ENCODE results near the gene CRACR2A. TPM values are rescaled to one million over a fixed set of nuclear protein-coding genes. Genes with fewer than 3 reads are reported as not detected.

CRACR2A gene
- total RNA-seq, 1 experiment from 2014 or later = not detected

- no peaks in the 10 kb centered on the region for H3F3A ChIP-seq (ENCODE audit: low read length, unreplicated experiment)
- H3K4me2 ChIP-seq (ENCODE audit: low read length) = no peak overlapping the region
- CTCF ChIA-PET = no interaction called here
- H3K9me2 ChIP-seq (replicated peaks; ENCODE audit: low read length) = no peaks in the 10 kb centered on the region
- no peak for ATAC-seq
- H3K9me3 ChIP-seq (ENCODE audit: low read length) = no peaks in the 10 kb centered on the region
- BruUV-seq (replicated peaks) = no TSS peak
- intact Hi-C loops (cut with micrococcal nuclease) = no loop called here
- no peaks in the 10 kb centered on the region for H4K20me1 ChIP-seq (ENCODE audit: low read length)
- H2AFZ ChIP-seq (ENCODE audit: low read length) = no peak overlapping the region
- POLR2A ChIA-PET (ENCODE audit: unreplicated experiment) = no interaction called here
- DNase-seq = no peak
- no peaks in the 10 kb centered on the region for H3K79me2 ChIP-seq (ENCODE audit: low read length)
- no peak overlapping the region for H3K9ac ChIP-seq (ENCODE audit: low read length)
- no peaks in the 10 kb centered on the region for H3K36me3 ChIP-seq (ENCODE audit: low read depth, low read length)
- peaks cover 5% of the 10 kb centered on the region for H3K4me1 ChIP-seq (ENCODE audit: insufficient read depth, low read length)
- no peaks in the 10 kb centered on the region for H3K27me3 ChIP-seq (ENCODE audit: low read length)
- TF ChIP-seq EZH2phosphoT487 (IDR thresholded peaks at IDR 0.05; ENCODE audit: borderline replicate concordance, low read length) (no peak), CTCF (conservative IDR thresholded peaks at IDR 0.05; ENCODE audit: low read depth, low read length) (no peak), EZH2 (IDR thresholded peaks at IDR 0.05; ENCODE audit: low read length, unreplicated experiment) (no peak)
- no peak overlapping the region for H3K27ac ChIP-seq (ENCODE audit: low read length)
- no peak overlapping the region for H3K4me3 ChIP-seq (ENCODE audit: low read length)
Observed at GRCh38 chr12:3646561-3647241, 106.2 kb downstream of the CRACR2A start.

GRCh38 chr12:3645091-3645490 lies 107.8 kb downstream of the CRACR2A start:
- ATAC-seq (no peak), DNase-seq (no peak)
- H3K9ac ChIP-seq (ENCODE audit: low read length) = no peak overlapping the region
- no peak for TF ChIP-seq EZH2 (IDR thresholded peaks at IDR 0.05; ENCODE audit: low read length, unreplicated experiment)
- no peak for TF ChIP-seq EZH2phosphoT487 (IDR thresholded peaks at IDR 0.05; ENCODE audit: borderline replicate concordance, low read length)
- no peak for TF ChIP-seq CTCF (conservative IDR thresholded peaks at IDR 0.05; ENCODE audit: low read depth, low read length)
- H3K4me2 ChIP-seq (ENCODE audit: low read length) = no peak overlapping the region
- ChIA-PET POLR2A (ENCODE audit: unreplicated experiment) (no interaction called here), CTCF (no interaction called here)
- H3K36me3 ChIP-seq (ENCODE audit: low read depth, low read length) = no peaks in the 10 kb centered on the region
- H4K20me1 ChIP-seq (ENCODE audit: low read length) = no peaks in the 10 kb centered on the region
- no peak overlapping the region for H3K27ac ChIP-seq (ENCODE audit: low read length)
- intact Hi-C loops (cut with micrococcal nuclease) = no loop called here
- H3K27me3 ChIP-seq (ENCODE audit: low read length) = no peaks in the 10 kb centered on the region
- H2AFZ ChIP-seq (ENCODE audit: low read length) = no peak overlapping the region
- H3F3A ChIP-seq (ENCODE audit: low read length, unreplicated experiment) = no peaks in the 10 kb centered on the region
- H3K9me3 ChIP-seq (ENCODE audit: low read length) = no peaks in the 10 kb centered on the region
- H3K9me2 ChIP-seq (replicated peaks; ENCODE audit: low read length) = no peaks in the 10 kb centered on the region
- H3K79me2 ChIP-seq (ENCODE audit: low read length) = no peaks in the 10 kb centered on the region
- no TSS peak for BruUV-seq (replicated peaks)
- no peak overlapping the region for H3K4me3 ChIP-seq (ENCODE audit: low read length)
- H3K4me1 ChIP-seq (ENCODE audit: insufficient read depth, low read length) = peaks cover 11% of the 10 kb centered on the region

GRCh38 chr12:3644104-3644503 lies 108.8 kb downstream of the CRACR2A start:
- ChIA-PET POLR2A (ENCODE audit: unreplicated experiment) (no interaction called here), CTCF (no interaction called here)
- BruUV-seq (replicated peaks) = no TSS peak
- H4K20me1 ChIP-seq (ENCODE audit: low read length) = no peaks in the 10 kb centered on the region
- TF ChIP-seq CTCF (conservative IDR thresholded peaks at IDR 0.05; ENCODE audit: low read depth, low read length) (peak; percentile 33; the same call in 1 of the 2 replicates), EZH2 (IDR thresholded peaks at IDR 0.05; ENCODE audit: low read length, unreplicated experiment) (no peak), EZH2phosphoT487 (IDR thresholded peaks at IDR 0.05; ENCODE audit: borderline replicate concordance, low read length) (no peak)
- H3F3A ChIP-seq (ENCODE audit: low read length, unreplicated experiment) = no peaks in the 10 kb centered on the region
- H3K4me3 ChIP-seq (ENCODE audit: low read length) = no peak overlapping the region
- intact Hi-C loops (cut with micrococcal nuclease) = loop anchor here (5.0 kb wide), 1 partner anchor 342 kb away; no protein-coding TSS in a partner anchor
- H3K27me3 ChIP-seq (ENCODE audit: low read length) = no peaks in the 10 kb centered on the region
- DNase-seq (no peak), ATAC-seq (no peak)
- no peak overlapping the region for H3K9ac ChIP-seq (ENCODE audit: low read length)
- H3K79me2 ChIP-seq (ENCODE audit: low read length) = no peaks in the 10 kb centered on the region
- no peak overlapping the region for H3K4me2 ChIP-seq (ENCODE audit: low read length)
- no peaks in the 10 kb centered on the region for H3K9me3 ChIP-seq (ENCODE audit: low read length)
- peaks cover 11% of the 10 kb centered on the region for H3K4me1 ChIP-seq (ENCODE audit: insufficient read depth, low read length)
- no peak overlapping the region for H3K27ac ChIP-seq (ENCODE audit: low read length)
- no peaks in the 10 kb centered on the region for H3K36me3 ChIP-seq (ENCODE audit: low read depth, low read length)
- no peak overlapping the region for H2AFZ ChIP-seq (ENCODE audit: low read length)
- H3K9me2 ChIP-seq (replicated peaks; ENCODE audit: low read length) = no peaks in the 10 kb centered on the region
